Activated CD4-positive, alpha-beta T cell treated with anti-CD3 and anti-CD28 coated beads, Interleukin-2, Interleukin-6, amounts not matched to agents 100 ng/mL and 50 ng/mL, durations not matched to agents 16 hours and 8 hours (primary cell): ENCODE data around the gene CFTR.

Experiments
- DNase-seq: peaks from one replicate; pipeline ENCODE4 v3.0.0-alpha.2; 2020

Gene CFTR

DNA sequence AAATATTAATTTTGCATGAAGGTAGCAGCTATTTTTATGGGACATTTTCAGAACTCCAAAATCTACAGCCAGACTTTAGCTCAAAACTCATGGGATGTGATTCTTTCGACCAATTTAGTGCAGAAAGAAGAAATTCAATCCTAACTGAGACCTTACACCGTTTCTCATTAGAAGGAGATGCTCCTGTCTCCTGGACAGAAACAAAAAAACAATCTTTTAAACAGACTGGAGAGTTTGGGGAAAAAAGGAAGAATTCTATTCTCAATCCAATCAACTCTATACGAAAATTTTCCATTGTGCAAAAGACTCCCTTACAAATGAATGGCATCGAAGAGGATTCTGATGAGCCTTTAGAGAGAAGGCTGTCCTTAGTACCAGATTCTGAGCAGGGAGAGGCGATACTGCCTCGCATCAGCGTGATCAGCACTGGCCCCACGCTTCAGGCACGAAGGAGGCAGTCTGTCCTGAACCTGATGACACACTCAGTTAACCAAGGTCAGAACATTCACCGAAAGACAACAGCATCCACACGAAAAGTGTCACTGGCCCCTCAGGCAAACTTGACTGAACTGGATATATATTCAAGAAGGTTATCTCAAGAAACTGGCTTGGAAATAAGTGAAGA is 112.3 kb downstream of the CFTR start:
- no peak for DNase-seq

DNA sequence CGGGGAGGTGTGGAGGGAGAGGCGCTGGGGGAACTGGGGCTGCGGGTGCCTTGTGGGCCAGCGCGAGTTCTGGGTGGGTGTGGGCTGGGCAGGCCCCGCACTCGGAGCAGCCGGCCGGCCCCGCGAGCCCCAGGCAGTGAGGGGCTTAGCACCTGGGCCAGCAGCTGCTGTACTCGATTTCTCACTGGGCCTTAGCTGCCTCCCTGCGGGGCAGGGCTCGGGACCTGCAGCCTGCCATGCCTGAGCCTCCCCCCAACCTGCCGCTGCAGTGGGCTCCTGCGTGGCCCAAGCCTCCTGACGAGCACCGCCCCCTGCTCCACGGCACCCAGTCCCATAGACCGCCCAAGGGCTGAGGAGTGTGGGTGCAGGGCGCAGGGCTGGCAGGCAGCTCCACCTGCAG is 116.3 kb downstream of the CFTR start:
- DNase-seq, result no peak

DNA sequence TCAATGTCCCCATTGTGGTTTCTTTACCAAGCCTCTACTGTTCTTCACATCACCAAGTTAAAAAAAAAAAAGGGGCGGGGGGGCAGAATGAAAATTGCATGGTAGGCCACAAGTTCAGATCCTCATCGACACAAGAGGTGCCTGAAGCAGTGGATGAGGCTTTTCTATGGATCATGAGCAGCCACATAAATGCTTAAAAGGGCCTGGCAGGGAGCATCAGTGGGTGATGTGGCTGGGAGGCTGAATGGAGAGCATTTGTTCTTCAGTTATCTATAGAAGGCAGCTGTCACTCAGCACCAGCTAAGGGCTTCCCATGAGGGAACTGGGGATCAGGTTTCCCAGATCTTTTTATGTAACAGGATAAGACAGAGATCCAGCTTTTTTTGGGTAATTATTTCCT is 117.9 kb downstream of the CFTR start:
- DNase-seq, result no peak

- DNase-seq, result no peak
Observed at GRCh38 chr7:117600911-117601310, 121.1 kb downstream of the CFTR start.

GRCh38 chr7:117603627-117604026 is 123.8 kb downstream of the CFTR start:
- DNase-seq, result no peak

DNA sequence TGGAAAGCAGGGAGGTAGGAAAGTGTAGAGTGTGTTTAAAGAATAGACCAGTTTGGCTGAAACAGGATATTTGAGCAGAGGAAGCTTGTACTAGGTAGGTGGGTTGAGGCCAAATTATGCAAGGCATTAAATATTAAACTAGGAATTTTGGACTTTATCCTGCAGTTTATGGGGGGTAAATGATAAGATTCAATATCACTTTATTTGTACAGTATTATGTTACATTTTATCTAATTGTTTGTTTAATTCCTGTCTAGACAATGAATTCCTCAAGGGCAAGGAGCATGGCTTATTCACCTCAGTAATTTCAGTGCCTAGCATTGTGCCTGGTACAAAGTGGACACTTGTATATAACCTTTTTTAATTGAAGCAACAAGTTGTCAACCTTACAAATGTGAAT is 125.9 kb downstream of the CFTR start:
- DNase-seq, result no peak

GRCh38 chr7:117606132-117606531 is 126.3 kb downstream of the CFTR start:
- DNase-seq, result no peak

- DNase-seq, result no peak
Observed at GRCh38 chr7:117610396-117610795, 130.6 kb downstream of the CFTR start.

GRCh38 chr7:117612637-117613036 is 132.8 kb downstream of the CFTR start:
- DNase-seq, result no peak

GRCh38 chr7:117616694-117617093 is 136.9 kb downstream of the CFTR start:
- no peak for DNase-seq

DNA sequence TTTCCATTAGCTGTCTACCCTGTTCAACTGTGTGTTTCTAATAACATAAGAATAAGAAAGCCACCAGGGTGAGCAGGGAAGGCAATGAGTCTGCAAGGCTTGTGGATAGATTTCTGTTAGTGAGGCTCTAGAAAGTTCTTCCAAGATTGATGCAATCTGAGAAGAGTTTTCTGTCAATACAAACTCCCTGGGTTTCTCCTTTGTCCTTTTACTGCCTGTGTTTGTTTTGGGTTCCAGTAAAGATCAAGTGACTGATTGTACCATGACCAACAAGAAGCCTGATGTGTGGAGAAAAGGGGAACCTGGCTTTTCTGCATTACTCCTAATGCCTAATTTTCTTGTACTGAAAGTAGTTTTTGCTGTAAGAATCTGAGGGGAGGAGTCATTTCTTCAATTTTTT is 139.9 kb downstream of the CFTR start:
- no peak for DNase-seq

GRCh38 chr7:117621075-117621618 is 141.3 kb downstream of the CFTR start:
- DNase-seq, result no peak

DNA sequence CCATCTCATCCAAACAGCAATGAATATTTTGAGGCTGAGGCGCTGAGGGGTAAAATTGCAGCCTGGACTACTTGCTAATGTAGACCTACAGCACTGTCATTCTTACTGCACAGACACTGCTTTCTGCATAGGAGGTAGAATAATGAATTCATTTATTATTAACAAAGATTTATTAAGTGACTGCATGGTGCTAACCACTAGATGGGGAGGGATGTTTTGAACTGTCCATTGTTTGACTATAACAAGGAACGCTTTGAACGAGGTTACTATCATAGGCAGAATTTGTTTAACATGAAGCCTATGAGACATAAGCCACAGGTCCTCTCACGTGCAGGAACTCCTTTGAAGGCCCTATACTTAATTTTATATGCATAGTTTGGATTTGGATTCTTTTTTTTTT is 143.8 kb downstream of the CFTR start:
- DNase-seq, result no peak

DNA sequence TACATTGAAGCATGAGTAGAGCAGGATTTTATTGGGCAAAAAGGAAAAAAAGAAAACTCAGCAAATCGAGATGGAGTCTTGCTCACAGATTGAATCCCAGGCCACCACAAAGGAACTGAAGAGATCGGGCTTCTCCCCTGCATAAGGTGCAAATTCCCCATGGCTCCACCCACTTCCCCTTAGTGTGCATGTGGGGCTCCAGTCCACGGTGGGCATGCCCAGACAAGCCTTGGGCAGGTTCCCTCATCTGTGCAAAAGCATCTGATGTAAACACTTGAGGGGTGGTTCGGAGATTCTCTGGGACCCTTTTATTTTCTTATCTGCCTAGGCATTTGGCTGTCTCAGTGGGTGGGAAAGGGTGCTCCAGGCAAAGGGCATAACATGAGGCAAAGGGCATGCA is 150.7 kb downstream of the CFTR start:
- no peak for DNase-seq

GRCh38 chr7:117630907-117631564 is 151.2 kb downstream of the CFTR start:
- DNase-seq, result no peak

DNA sequence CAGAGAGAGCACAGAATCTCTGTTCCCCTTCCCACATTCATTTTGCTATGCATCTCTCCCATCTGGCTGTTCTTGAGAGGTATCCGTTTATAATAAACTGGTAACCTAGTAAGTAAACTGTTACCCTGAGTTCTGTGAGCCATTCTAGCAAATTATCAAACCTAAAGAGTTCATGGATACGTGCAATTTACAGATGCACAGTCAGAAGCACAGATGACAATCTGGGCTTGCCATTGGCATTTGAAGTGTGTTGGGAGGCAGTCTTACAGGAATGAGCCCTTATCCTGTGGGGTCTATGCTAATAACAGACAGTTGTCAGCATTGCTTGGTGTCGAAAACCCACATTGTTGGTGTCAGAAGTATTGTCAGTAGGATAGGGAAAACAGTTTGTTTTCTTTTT is 151.8 kb downstream of the CFTR start:
- DNase-seq, result no peak

GRCh38 chr7:117637937-117638336 is 158.1 kb downstream of the CFTR start:
- no peak for DNase-seq

DNA sequence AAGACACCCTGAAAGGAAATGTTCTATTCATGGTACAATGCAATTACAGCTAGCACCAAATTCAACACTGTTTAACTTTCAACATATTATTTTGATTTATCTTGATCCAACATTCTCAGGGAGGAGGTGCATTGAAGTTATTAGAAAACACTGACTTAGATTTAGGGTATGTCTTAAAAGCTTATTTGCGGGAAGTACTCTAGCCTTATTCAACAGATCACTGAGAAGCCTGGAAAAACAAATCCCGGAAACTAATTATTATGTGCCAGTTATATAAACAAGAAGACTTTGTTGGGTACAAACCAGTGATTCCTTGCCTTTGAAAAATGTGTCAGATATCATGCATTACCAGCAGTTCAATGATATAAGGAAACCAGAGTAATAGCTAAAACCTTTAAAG is 160.1 kb downstream of the CFTR start:
- DNase-seq, result no peak

GRCh38 chr7:117640465-117640864 is 160.6 kb downstream of the CFTR start:
- no peak for DNase-seq

GRCh38 chr7:117645481-117646165 is 165.8 kb downstream of the CFTR start:
- no peak for DNase-seq

DNA sequence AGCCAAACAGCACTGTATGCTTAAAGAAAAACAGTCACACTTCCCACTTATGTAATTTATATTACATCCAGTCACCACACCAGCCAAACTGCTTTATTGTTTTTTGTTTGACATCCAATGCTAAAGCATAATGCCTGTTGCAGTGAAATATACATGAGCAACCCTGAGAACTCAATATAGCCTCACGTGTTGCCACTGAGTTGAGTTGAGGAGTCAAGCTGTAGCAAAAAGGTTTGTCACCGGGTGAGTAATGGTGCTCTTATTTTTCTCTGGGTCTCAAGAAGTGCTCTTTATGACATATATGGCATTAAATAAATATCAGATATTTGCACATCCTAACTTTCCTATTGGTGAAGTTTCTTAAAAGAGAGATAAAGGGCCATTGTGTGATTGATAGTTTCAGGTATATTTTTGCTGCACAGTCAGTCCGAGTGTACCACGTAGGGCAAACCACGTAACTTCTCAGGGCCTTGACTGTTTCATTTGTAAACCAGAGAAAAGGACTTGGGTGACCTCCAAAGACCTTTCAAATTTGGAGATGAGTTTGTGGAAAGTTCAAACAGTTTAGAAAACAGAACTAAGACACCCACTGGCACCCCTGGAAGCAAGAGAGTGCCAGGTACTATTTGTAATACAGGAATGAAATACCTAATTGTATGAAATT is 168.5 kb downstream of the CFTR start:
- DNase-seq, result no peak

DNA sequence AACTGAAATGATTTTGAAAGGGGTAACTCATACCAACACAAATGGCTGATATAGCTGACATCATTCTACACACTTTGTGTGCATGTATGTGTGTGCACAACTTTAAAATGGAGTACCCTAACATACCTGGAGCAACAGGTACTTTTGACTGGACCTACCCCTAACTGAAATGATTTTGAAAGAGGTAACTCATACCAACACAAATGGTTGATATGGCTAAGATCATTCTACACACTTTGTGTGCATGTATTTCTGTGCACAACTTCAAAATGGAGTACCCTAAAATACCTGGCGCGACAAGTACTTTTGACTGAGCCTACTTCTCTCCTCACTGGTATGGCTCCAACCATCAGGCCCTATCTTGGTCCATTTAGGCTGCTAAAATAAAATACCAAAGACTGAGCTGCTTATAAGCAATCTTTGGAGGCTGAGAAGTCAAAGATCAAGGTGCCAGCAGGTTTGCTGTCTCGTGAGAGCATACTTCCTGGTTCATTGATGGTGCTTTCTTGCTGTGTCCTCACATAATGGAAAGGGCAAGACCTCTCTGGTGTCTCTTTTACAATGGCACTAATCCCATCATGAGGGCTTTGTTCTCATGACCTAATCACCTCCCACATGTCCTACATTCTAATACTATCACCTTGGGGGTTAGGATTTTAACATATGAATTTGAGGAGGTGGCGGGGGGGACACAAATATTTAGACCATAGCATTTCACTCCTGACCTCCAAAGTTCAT is 173.3 kb downstream of the CFTR start:
- DNase-seq, result no peak

- no peak for DNase-seq
Observed at GRCh38 chr7:117654780-117655179, 175.0 kb downstream of the CFTR start.
